ENCODE measurements around the gene PRIM2.

- no peak for TF ChIP-seq POLR2AphosphoS5 (IDR thresholded peaks at IDR 0.05; ENCODE audit: low read depth, low read length)
- no peak for TF ChIP-seq POLR2A (IDR thresholded peaks at IDR 0.05; ENCODE audit: low read depth, low read length)
Observed at GRCh38 chr6:57329933-57330332, 12.5 kb downstream of the PRIM2 start.
